ENCODE results near the gene NPNT. TPM values are rescaled to one million over a fixed set of nuclear protein-coding genes. Genes with fewer than 3 reads are reported as not detected.

The NPNT gene
- total RNA-seq, 1 donor from 2014 or later, result not detected

DNA sequence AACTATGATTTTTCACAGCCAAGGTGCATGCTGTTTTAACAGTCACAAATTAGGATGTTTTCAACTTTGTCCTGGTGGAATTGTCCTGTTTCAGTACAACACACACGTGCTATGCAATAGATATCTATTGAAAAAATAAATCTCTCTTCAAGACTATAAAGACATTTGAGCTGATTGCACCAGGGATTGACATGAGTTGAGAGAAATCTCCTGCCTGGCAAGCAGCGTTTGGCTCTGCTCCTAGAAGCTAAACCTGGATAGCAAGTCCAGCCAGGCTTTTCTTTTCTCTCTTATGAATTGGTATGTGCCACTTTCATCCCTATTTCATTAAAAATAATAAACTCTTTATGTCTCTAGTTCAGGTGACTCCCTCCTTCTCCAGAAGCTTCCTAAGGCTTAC lies 16.6 kb upstream of the NPNT start:
- no peak for DNase-seq (ENCODE audit: low spot score)
- no peak for TF ChIP-seq CTCF (IDR thresholded peaks at IDR 0.05; ENCODE audit: unreplicated experiment)
- H3K9me3 Mint-ChIP-seq (ENCODE audit: unreplicated experiment), result no peaks in the 10 kb centered on the region
- H3K27ac Mint-ChIP-seq (ENCODE audit: unreplicated experiment), result no peak overlapping the region
- no peaks in the 10 kb centered on the region for H3K4me1 Mint-ChIP-seq (ENCODE audit: unreplicated experiment)
- no peaks in the 10 kb centered on the region for H3K27me3 Mint-ChIP-seq (ENCODE audit: unreplicated experiment)
- no peak overlapping the region for H3K4me3 Mint-ChIP-seq (ENCODE audit: unreplicated experiment)
- H3K36me3 Mint-ChIP-seq (ENCODE audit: low read depth, unreplicated experiment), result no peaks in the 10 kb centered on the region

- Mint-ChIP-seq H3K27me3 (ENCODE audit: unreplicated experiment) (peaks cover 5% of the 10 kb centered on the region), H3K9me3 (ENCODE audit: unreplicated experiment) (no peaks in the 10 kb centered on the region), H3K36me3 (ENCODE audit: low read depth, unreplicated experiment) (no peaks in the 10 kb centered on the region), H3K4me1 (ENCODE audit: unreplicated experiment) (peaks cover 8% of the 10 kb centered on the region), H3K27ac (ENCODE audit: unreplicated experiment) (no peak overlapping the region), H3K4me3 (ENCODE audit: unreplicated experiment) (no peak overlapping the region)
- no peak for TF ChIP-seq CTCF (IDR thresholded peaks at IDR 0.05; ENCODE audit: unreplicated experiment)
- no peak for DNase-seq (ENCODE audit: low spot score)
Observed at GRCh38 chr4:105887508-105887907, 7.8 kb upstream of the NPNT start.

GRCh38 chr4:105895583-105896460 lies 551 bp downstream of the NPNT start:
- Mint-ChIP-seq H3K27ac (ENCODE audit: unreplicated experiment) (no peak overlapping the region), H3K4me1 (ENCODE audit: unreplicated experiment) (peaks cover 4% of the 10 kb centered on the region)
- peak; percentile 14 for TF ChIP-seq CTCF (IDR thresholded peaks at IDR 0.05; ENCODE audit: unreplicated experiment)

DNA sequence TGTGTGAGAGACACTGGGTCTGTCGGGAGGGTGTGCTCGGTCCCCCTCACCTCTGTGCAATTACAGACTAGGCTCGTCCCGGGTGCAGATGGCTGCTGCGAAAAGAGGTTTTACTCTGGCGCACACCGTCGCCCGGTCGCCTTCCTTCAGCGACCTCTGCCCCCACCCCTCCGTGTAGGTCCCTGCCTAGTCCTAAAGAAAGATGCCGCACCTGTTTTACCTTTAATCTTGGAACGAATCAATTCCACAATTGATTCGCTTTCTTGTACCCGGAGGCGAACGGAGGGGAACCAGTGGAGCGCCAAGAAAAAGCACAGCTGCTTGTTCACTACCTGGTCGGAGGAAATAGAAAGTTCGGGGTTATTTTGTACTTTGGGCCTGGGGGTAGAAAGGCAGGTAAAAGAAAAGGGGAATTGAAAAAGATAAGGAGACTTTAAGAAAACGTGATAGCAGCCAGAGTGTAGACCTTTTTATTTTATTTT lies 1.2 kb downstream of the NPNT start:
- Mint-ChIP-seq H3K4me1 (ENCODE audit: unreplicated experiment) (peaks cover 4% of the 10 kb centered on the region), H3K27ac (ENCODE audit: unreplicated experiment) (no peak overlapping the region), H3K4me3 (ENCODE audit: unreplicated experiment) (peak overlapping the region; percentile 45), H3K27me3 (ENCODE audit: unreplicated experiment) (peaks cover 21% of the 10 kb centered on the region), H3K36me3 (ENCODE audit: low read depth, unreplicated experiment) (no peaks in the 10 kb centered on the region), H3K9me3 (ENCODE audit: unreplicated experiment) (no peaks in the 10 kb centered on the region)
- TF ChIP-seq CTCF (IDR thresholded peaks at IDR 0.05; ENCODE audit: unreplicated experiment), result no peak
- DNase-seq (ENCODE audit: low spot score), result no peak

More at GRCh38 chr4:105895583-105896460, 551 bp downstream of the NPNT start:
- H3K4me3 Mint-ChIP-seq (ENCODE audit: unreplicated experiment), result peak overlapping the region; percentile 47
- H3K27me3 Mint-ChIP-seq (ENCODE audit: unreplicated experiment), result peaks cover 21% of the 10 kb centered on the region
- peak; percentile 33 for DNase-seq (ENCODE audit: low spot score)
- no peaks in the 10 kb centered on the region for H3K36me3 Mint-ChIP-seq (ENCODE audit: low read depth, unreplicated experiment)
- no peaks in the 10 kb centered on the region for H3K9me3 Mint-ChIP-seq (ENCODE audit: unreplicated experiment)

All from endothelial cell (in vitro differentiated cells).